Smooth muscle cell (in vitro differentiated cells): ENCODE measurements around the gene RBM33. TPM values are rescaled to one million over a fixed set of nuclear protein-coding genes. Genes with fewer than 3 reads are reported as not detected.
A peak's percentile ranks its signal among the peaks of the same experiment; 100 is the strongest.

ENCODE experiments used
- DNase-seq: peaks from one replicate; lab custom pipeline; 2025; ENCODE audit not compliant: unreplicated experiment; lab: John Stamatoyannopoulos, UW
- H2AFZ ChIP-seq: fragments of 200-600 bp; sonication (generic); 2 replicates; pipeline ENCODE4 v1.6.0; 2016; ENCODE audit warnings: antibody characterized with exemption, low read depth, mild to moderate bottlenecking
- H3F3A ChIP-seq: fragments of 200-600 bp; sonication (generic); 2 replicates; pipeline ENCODE4 v1.6.0; 2017; ENCODE audit warnings: antibody characterized with exemption, low read depth
- H3K27ac ChIP-seq: fragments of 200-600 bp; sonication (generic); 2 replicates; pipeline ENCODE4 v1.5.1; 2016; ENCODE audit warnings: low read depth, mild to moderate bottlenecking
- H3K27me3 ChIP-seq: fragments of 200-600 bp; sonication (generic); 2 replicates; pipeline ENCODE4 v1.6.1; 2016; ENCODE audit warnings: low read depth, mild to moderate bottlenecking
- H3K36me3 ChIP-seq: fragments of 200-600 bp; sonication (generic); 2 replicates; pipeline ENCODE4 v1.5.1; 2016; ENCODE audit warnings: low read depth
- H3K4me1 ChIP-seq: fragments of 200-600 bp; sonication (generic); 2 replicates; pipeline ENCODE4 v1.5.1; 2016; ENCODE audit warnings: low read depth
- H3K4me2 ChIP-seq: fragments of 200-600 bp; sonication (generic); 2 replicates; pipeline ENCODE4 v1.6.0; 2016; ENCODE audit warnings: mild to moderate bottlenecking
- H3K4me3 ChIP-seq: fragments of 200-600 bp; sonication (generic); 2 replicates; pipeline ENCODE4 v1.5.1; 2016; ENCODE audit warnings: mild to moderate bottlenecking
- H3K79me2 ChIP-seq: fragments of 200-600 bp; sonication (generic); 2 replicates; pipeline ENCODE4 v1.6.0; 2016; ENCODE audit warnings: low read depth, mild to moderate bottlenecking
- H3K9ac ChIP-seq: fragments of 200-600 bp; sonication (generic); 2 replicates; pipeline ENCODE4 v1.6.0; 2016; ENCODE audit warnings: low read depth
- H3K9me3 ChIP-seq: fragments of 200-600 bp; sonication (generic); replicated peaks from 2 replicates; pipeline ENCODE4 v1.5.1; 2016; ENCODE audit warnings: low read depth
- H4K20me1 ChIP-seq: fragments of 200-600 bp; sonication (generic); 2 replicates; pipeline ENCODE4 v1.6.0; 2016; ENCODE audit warnings: low read depth
- CTCF ChIP-seq: fragments of 200-600 bp; sonication (generic); IDR thresholded peaks from 2 replicates; pipeline ENCODE4 v1.5.1; 2017; ENCODE audit warnings: borderline replicate concordance, mild to moderate bottlenecking, antibody characterized with exemption; ENCODE audit not compliant: insufficient read depth, poor library complexity, severe bottlenecking
- WGBS: methylation state at CpG from one replicate; pipeline ENCODE4 v1.1.7; 2016; ENCODE audit warnings: low lambda C conversion rate; 5-methylcytosine and 5-hydroxymethylcytosine counted together
- polyA plus RNA-seq: library from polyadenylated mRNA; unstranded; fragments of >200 nt; fragmentation: Nextera tagmentation; extraction: Ambion mirVana; gene quantifications from 2 replicates; pipeline ENCODE4 v1.2.1, GENCODE V29; 2016
- total RNA-seq: library from RNA; depleted of rRNA; stranded (reverse); fragments of >200 nt; gene quantifications from 2 replicates; pipeline ENCODE4 v1.2.3, GENCODE V29; 2014

RBM33 gene
- total and polyA plus RNA-seq, 2 experiments from 2014 or later: 22.5 to 25.3 TPM

- no peak overlapping the region for H3K27ac ChIP-seq
- no peaks in the 10 kb centered on the region for H3K27me3 ChIP-seq
- peaks cover 7% of the 10 kb centered on the region for H3F3A ChIP-seq
- H3K4me2 ChIP-seq: peak overlapping the region; percentile 95
- H3K79me2 ChIP-seq: no peaks in the 10 kb centered on the region
- H3K9me3 ChIP-seq: no peaks in the 10 kb centered on the region
- DNase-seq: no peak
- H4K20me1 ChIP-seq: no peaks in the 10 kb centered on the region
- H3K36me3 ChIP-seq: no peaks in the 10 kb centered on the region
- peak overlapping the region; percentile 66 for H3K4me3 ChIP-seq
- TF ChIP-seq CTCF: no peak
- H3K4me1 ChIP-seq: no peaks in the 10 kb centered on the region
- H2AFZ ChIP-seq: no peak overlapping the region
- H3K9ac ChIP-seq: peak overlapping the region; percentile 51
- 6% methylated on average over 22 of the region's 68 CpGs for WGBS
Observed at GRCh38 chr7:155787171-155787851, 142.8 kb downstream of the RBM33 start.

- DNase-seq: no peak
- no peaks in the 10 kb centered on the region for H3K9me3 ChIP-seq
- H3K79me2 ChIP-seq: no peaks in the 10 kb centered on the region
- no peaks in the 10 kb centered on the region for H3K4me1 ChIP-seq
- 89% methylated on average over 22 of the region's 22 CpGs for WGBS
- no peaks in the 10 kb centered on the region for H3K36me3 ChIP-seq
- no peak overlapping the region for H3K27ac ChIP-seq
- H2AFZ ChIP-seq: no peak overlapping the region
- H4K20me1 ChIP-seq: no peaks in the 10 kb centered on the region
- no peaks in the 10 kb centered on the region for H3K27me3 ChIP-seq
- H3F3A ChIP-seq: peaks cover 7% of the 10 kb centered on the region
- no peak overlapping the region for H3K4me2 ChIP-seq
- no peak overlapping the region for H3K9ac ChIP-seq
- no peak overlapping the region for H3K4me3 ChIP-seq
- TF ChIP-seq CTCF: no peak
Observed at GRCh38 chr7:155788616-155789000, 144.1 kb downstream of the RBM33 start.

GRCh38 chr7:155789001-155789725 is 144.7 kb downstream of the RBM33 start:
- Histone ChIP-seq H3K79me2 (no peaks in the 10 kb centered on the region), H3K4me1 (no peaks in the 10 kb centered on the region), H3K9ac (no peak overlapping the region), H3K9me3 (no peaks in the 10 kb centered on the region), H3K27me3 (no peaks in the 10 kb centered on the region), H3K36me3 (no peaks in the 10 kb centered on the region), H2AFZ (no peak overlapping the region), H3K27ac (no peak overlapping the region), H3F3A (peaks cover 7% of the 10 kb centered on the region), H3K4me2 (no peak overlapping the region), H3K4me3 (no peak overlapping the region), H4K20me1 (no peaks in the 10 kb centered on the region)
- no peak for DNase-seq
- no peak for TF ChIP-seq CTCF
- 94% methylated on average over 28 of the region's 29 CpGs for WGBS
